ENCODE data around the gene AGBL3.

Gene AGBL3

GRCh38 chr7:134954197-134955082 lies 31.9 kb upstream of the AGBL3 start:
- H3K27me3 ChIP-seq, result no peaks in the 10 kb centered on the region
- no peaks in the 10 kb centered on the region for H3K36me3 ChIP-seq
- H3K4me3 ChIP-seq (ENCODE audit: low read depth in 1 of 2, low read length in 1 of 2), result no peak overlapping the region

GRCh38 chr7:134957005-134957404 lies 29.3 kb upstream of the AGBL3 start:
- H3K27me3 ChIP-seq, result no peaks in the 10 kb centered on the region
- no peaks in the 10 kb centered on the region for H3K9me3 ChIP-seq
- H3K27ac ChIP-seq, result no peak overlapping the region
- TF ChIP-seq, protein P1, sequence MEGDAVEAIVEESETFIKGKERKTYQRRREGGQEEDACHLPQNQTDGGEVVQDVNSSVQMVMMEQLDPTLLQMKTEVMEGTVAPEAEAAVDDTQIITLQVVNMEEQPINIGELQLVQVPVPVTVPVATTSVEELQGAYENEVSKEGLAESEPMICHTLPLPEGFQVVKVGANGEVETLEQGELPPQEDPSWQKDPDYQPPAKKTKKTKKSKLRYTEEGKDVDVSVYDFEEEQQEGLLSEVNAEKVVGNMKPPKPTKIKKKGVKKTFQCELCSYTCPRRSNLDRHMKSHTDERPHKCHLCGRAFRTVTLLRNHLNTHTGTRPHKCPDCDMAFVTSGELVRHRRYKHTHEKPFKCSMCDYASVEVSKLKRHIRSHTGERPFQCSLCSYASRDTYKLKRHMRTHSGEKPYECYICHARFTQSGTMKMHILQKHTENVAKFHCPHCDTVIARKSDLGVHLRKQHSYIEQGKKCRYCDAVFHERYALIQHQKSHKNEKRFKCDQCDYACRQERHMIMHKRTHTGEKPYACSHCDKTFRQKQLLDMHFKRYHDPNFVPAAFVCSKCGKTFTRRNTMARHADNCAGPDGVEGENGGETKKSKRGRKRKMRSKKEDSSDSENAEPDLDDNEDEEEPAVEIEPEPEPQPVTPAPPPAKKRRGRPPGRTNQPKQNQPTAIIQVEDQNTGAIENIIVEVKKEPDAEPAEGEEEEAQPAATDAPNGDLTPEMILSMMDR (IDR thresholded peaks at IDR 0.05), result no peak
- H3K4me3 ChIP-seq (ENCODE audit: low read depth in 1 of 2, low read length in 1 of 2), result no peak overlapping the region
- H3K36me3 ChIP-seq, result no peaks in the 10 kb centered on the region
- H3K4me1 ChIP-seq (ENCODE audit: control insufficient read depth in 1 of 2, insufficient read depth in 1 of 2, low read depth in 1 of 2, low read length in 1 of 2), result no peaks in the 10 kb centered on the region

More at GRCh38 chr7:134954197-134955082, 31.9 kb upstream of the AGBL3 start:
- Histone ChIP-seq H3K27ac (no peak overlapping the region), H3K9me3 (no peaks in the 10 kb centered on the region), H3K4me1 (ENCODE audit: control insufficient read depth in 1 of 2, insufficient read depth in 1 of 2, low read depth in 1 of 2, low read length in 1 of 2) (no peaks in the 10 kb centered on the region)
- TF ChIP-seq, protein P1 (IDR thresholded peaks at IDR 0.05), result no peak

DNA sequence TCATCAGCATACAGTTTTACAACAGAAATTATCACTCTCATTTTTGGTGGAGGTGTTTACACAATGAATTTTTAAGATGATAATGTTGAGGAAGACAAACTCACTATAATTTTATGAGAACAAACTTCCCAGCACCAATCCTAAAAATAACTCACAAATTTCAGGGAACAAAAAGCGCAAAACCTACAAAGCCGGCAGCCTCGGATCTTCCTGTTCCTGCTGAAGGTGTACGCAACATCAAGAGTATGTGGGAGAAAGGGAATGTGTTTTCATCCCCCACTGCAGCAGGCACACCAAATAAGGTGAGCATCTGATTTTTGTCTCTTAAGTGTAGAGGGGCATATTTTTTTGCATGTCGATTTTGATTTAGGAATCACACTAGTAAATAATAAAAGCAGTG lies 26.5 kb upstream of the AGBL3 start:
- no peaks in the 10 kb centered on the region for H3K4me1 ChIP-seq (ENCODE audit: control insufficient read depth in 1 of 2, insufficient read depth in 1 of 2, low read depth in 1 of 2, low read length in 1 of 2)
- H3K9me3 ChIP-seq, result no peaks in the 10 kb centered on the region
- no peak overlapping the region for H3K27ac ChIP-seq
- no peaks in the 10 kb centered on the region for H3K27me3 ChIP-seq
- no peak overlapping the region for H3K4me3 ChIP-seq (ENCODE audit: low read depth in 1 of 2, low read length in 1 of 2)
- H3K36me3 ChIP-seq, result no peaks in the 10 kb centered on the region
- TF ChIP-seq, protein P1 (IDR thresholded peaks at IDR 0.05), result no peak

- Histone ChIP-seq H3K4me1 (ENCODE audit: control insufficient read depth in 1 of 2, insufficient read depth in 1 of 2, low read depth in 1 of 2, low read length in 1 of 2) (no peaks in the 10 kb centered on the region), H3K27me3 (no peaks in the 10 kb centered on the region), H3K9me3 (no peaks in the 10 kb centered on the region), H3K36me3 (no peaks in the 10 kb centered on the region), H3K27ac (no peak overlapping the region), H3K4me3 (ENCODE audit: low read depth in 1 of 2, low read length in 1 of 2) (no peak overlapping the region)
- TF ChIP-seq, protein P1 (IDR thresholded peaks at IDR 0.05), result no peak
Measured at GRCh38 chr7:134962270-134962780, 24.0 kb upstream of the AGBL3 start.

DNA sequence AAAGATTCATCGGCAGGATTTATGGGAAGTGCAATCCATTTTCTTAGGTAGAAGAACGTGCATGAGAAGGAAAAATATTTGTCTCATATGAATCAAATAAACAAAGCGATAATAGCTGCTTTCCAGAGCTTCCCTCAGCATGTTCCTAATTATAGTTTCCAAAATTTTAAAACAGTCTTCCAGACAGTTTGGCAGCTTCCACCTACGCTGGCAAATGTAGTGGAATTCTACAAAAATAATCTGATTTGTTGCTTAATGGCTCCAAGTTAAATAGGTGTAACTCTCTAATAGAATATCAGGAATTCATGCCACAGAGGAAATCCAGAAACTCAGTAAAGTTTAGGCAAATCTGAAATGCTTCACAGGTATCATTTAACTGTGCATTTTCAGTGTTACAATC lies 23.3 kb upstream of the AGBL3 start:
- H3K27me3 ChIP-seq, result no peaks in the 10 kb centered on the region
- H3K36me3 ChIP-seq, result no peaks in the 10 kb centered on the region
- no peak overlapping the region for H3K4me3 ChIP-seq (ENCODE audit: low read depth in 1 of 2, low read length in 1 of 2)
- no peaks in the 10 kb centered on the region for H3K4me1 ChIP-seq (ENCODE audit: control insufficient read depth in 1 of 2, insufficient read depth in 1 of 2, low read depth in 1 of 2, low read length in 1 of 2)
- TF ChIP-seq, protein P1 (IDR thresholded peaks at IDR 0.05), result no peak
- no peak overlapping the region for H3K27ac ChIP-seq
- H3K9me3 ChIP-seq, result no peaks in the 10 kb centered on the region
